ENCODE measurements around the gene MTAP.

MTAP gene

DNA sequence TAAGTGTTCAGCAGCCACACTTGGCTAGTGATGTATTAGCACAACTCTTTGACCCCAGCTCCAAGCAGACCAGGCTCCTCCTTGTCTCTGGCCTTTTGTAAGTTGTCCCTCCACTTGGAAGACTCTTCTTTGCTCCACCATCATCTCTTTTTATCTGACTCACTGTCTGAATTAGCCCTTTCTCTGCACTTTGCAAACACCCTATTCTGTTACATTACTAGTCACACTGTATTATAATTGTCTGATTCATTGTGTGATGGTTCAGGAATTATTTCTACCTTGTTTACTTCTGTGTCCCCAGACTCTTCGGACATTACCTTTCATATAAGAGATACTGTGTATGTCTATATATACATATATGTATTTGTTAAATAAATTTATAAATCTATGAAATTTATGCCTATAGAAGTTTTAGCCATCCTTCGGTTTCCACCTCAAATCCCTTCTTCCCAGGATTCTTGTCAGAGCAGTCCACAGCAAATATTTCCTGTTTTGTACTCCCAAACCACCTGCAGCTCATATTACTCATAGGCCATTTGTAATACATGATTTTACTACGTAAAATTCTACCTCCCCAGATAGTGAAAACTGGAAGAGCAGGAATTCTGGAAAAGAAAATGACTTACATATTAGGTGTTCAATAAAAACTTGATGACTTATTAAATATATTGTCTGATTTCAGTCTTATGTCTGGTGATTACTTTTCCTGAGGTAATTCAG lies 69.0 kb downstream of the MTAP start:
- Histone ChIP-seq H3K36me3 (ENCODE audit: control insufficient read depth, insufficient read depth, low read length) (no peaks in the 10 kb centered on the region), H3K9ac (no peak overlapping the region), H3K79me2 (no peaks in the 10 kb centered on the region), H3K27ac (no peak overlapping the region), H3K4me1 (no peaks in the 10 kb centered on the region), H3K4me3 (ENCODE audit: low read depth, low read length) (no peak overlapping the region), H3K9me3 (ENCODE audit: control insufficient read depth, low read length) (no peaks in the 10 kb centered on the region), H3K27me3 (ENCODE audit: control insufficient read depth, insufficient read depth, low read length) (no peaks in the 10 kb centered on the region), H3K4me2 (ENCODE audit: low read length) (no peak overlapping the region), H2AFZ (no peak overlapping the region)
- TF ChIP-seq, protein P1, sequence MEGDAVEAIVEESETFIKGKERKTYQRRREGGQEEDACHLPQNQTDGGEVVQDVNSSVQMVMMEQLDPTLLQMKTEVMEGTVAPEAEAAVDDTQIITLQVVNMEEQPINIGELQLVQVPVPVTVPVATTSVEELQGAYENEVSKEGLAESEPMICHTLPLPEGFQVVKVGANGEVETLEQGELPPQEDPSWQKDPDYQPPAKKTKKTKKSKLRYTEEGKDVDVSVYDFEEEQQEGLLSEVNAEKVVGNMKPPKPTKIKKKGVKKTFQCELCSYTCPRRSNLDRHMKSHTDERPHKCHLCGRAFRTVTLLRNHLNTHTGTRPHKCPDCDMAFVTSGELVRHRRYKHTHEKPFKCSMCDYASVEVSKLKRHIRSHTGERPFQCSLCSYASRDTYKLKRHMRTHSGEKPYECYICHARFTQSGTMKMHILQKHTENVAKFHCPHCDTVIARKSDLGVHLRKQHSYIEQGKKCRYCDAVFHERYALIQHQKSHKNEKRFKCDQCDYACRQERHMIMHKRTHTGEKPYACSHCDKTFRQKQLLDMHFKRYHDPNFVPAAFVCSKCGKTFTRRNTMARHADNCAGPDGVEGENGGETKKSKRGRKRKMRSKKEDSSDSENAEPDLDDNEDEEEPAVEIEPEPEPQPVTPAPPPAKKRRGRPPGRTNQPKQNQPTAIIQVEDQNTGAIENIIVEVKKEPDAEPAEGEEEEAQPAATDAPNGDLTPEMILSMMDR (IDR thresholded peaks at IDR 0.05) = no peak

DNA sequence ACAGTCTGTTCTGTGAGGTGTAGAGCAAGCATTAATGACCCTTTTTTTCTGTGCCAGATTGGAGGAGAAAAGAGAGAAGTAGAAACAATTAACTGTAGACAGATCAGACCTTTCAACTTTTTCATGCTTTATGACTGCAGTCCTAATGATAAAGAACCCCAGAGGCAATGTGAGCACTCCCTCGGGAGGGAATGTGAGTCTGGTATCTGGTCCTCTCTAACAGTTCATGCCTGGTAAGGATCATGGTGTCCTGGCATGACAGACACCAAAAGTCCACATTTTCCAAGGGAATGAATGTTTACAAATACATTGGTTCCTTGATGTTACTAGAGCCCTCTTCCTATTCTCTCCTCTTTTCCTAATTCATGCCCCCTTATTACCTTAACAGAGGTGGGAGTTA lies 70.3 kb downstream of the MTAP start:
- Histone ChIP-seq H3K9ac (no peak overlapping the region), H3K27me3 (ENCODE audit: control insufficient read depth, insufficient read depth, low read length) (no peaks in the 10 kb centered on the region), H3K4me1 (no peaks in the 10 kb centered on the region), H3K27ac (no peak overlapping the region), H3K36me3 (ENCODE audit: control insufficient read depth, insufficient read depth, low read length) (no peaks in the 10 kb centered on the region), H3K79me2 (no peaks in the 10 kb centered on the region), H3K9me3 (ENCODE audit: control insufficient read depth, low read length) (no peaks in the 10 kb centered on the region), H3K4me2 (ENCODE audit: low read length) (no peak overlapping the region), H3K4me3 (ENCODE audit: low read depth, low read length) (no peak overlapping the region), H2AFZ (no peak overlapping the region)
- TF ChIP-seq, protein P1 (IDR thresholded peaks at IDR 0.05) = no peak

GRCh38 chr9:21873540-21874221 lies 71.2 kb downstream of the MTAP start:
- Histone ChIP-seq H3K9ac (no peak overlapping the region), H3K27me3 (ENCODE audit: control insufficient read depth, insufficient read depth, low read length) (no peaks in the 10 kb centered on the region), H3K36me3 (ENCODE audit: control insufficient read depth, insufficient read depth, low read length) (no peaks in the 10 kb centered on the region), H3K4me3 (ENCODE audit: low read depth, low read length) (no peak overlapping the region), H3K4me2 (ENCODE audit: low read length) (no peak overlapping the region), H3K9me3 (ENCODE audit: control insufficient read depth, low read length) (no peaks in the 10 kb centered on the region), H3K27ac (no peak overlapping the region), H2AFZ (no peak overlapping the region), H3K4me1 (no peaks in the 10 kb centered on the region), H3K79me2 (no peaks in the 10 kb centered on the region)
- TF ChIP-seq, protein P1 (IDR thresholded peaks at IDR 0.05) = no peak

- no peak overlapping the region for H3K4me3 ChIP-seq (ENCODE audit: low read depth, low read length)
- H3K9ac ChIP-seq = no peak overlapping the region
- H3K4me2 ChIP-seq (ENCODE audit: low read length) = no peak overlapping the region
- H3K36me3 ChIP-seq (ENCODE audit: control insufficient read depth, insufficient read depth, low read length) = no peaks in the 10 kb centered on the region
- no peaks in the 10 kb centered on the region for H3K27me3 ChIP-seq (ENCODE audit: control insufficient read depth, insufficient read depth, low read length)
- H3K79me2 ChIP-seq = no peaks in the 10 kb centered on the region
- H3K4me1 ChIP-seq = no peaks in the 10 kb centered on the region
- H3K9me3 ChIP-seq (ENCODE audit: control insufficient read depth, low read length) = no peaks in the 10 kb centered on the region
- H3K27ac ChIP-seq = no peak overlapping the region
- no peak overlapping the region for H2AFZ ChIP-seq
- TF ChIP-seq, protein P1 (IDR thresholded peaks at IDR 0.05) = no peak
Observed at GRCh38 chr9:21875893-21876292, 73.5 kb downstream of the MTAP start.

Measured in parathyroid adenoma (tissue), 2 donors.